Fibroblast of lung (primary cell): ENCODE results near the gene ADRA2A.

ENCODE experiments used
- CTCF ChIP-seq, 2 donors: IDR thresholded peaks in 1 of 2; conservative IDR thresholded peaks in 1 of 2; 1 replicate in 1 of 2; 2 replicates in 1 of 2; pipeline ENCODE4 v1.5.1; 2011 to 2012; ENCODE audit warnings: low read length in 2 of 2, control low read depth in 1 of 2, inconsistent platforms in 1 of 2, low read depth in 1 of 2, mild to moderate bottlenecking in 1 of 2
- EZH2 ChIP-seq: IDR thresholded peaks from 2 replicates; pipeline ENCODE4 v1.5.1; 2012; ENCODE audit warnings: low read length, control low read depth, mild to moderate bottlenecking; ENCODE audit errors: missing control alignments

GRCh38 chr10:111103196-111103840 is 26.5 kb downstream of the ADRA2A start:
- TF ChIP-seq CTCF (conservative IDR thresholded peaks at IDR 0.05 in 1 of 2, IDR thresholded peaks at IDR 0.05 in 1 of 2; ENCODE audit: low read depth in 1 of 2, low read length in 2 of 2) (no peak), EZH2 (no peak)
